HFFc6 (cell line): ENCODE results near the gene SAT1. TPM values are rescaled to one million over a fixed set of nuclear protein-coding genes. Genes with fewer than 3 reads are reported as not detected.

Experiments
- DNase-seq: peaks from one replicate; pipeline ENCODE4 v3.0.0-alpha.2; 2018
- H3K27ac Mint-ChIP-seq: 2 replicates; pipeline ENCODE4 v1.8.0; 2020; ENCODE audit warnings: mild to moderate bottlenecking, mixed read lengths
- H3K27me3 Mint-ChIP-seq: 2 replicates; pipeline ENCODE4 v1.8.0; 2021; ENCODE audit warnings: mild to moderate bottlenecking, moderate library complexity, mixed read lengths; ENCODE audit not compliant: insufficient read depth
- H3K36me3 Mint-ChIP-seq: 2 replicates; pipeline ENCODE4 v1.8.0; 2021; ENCODE audit warnings: low read depth, mixed read lengths
- H3K4me1 Mint-ChIP-seq: 2 replicates; pipeline ENCODE4 v1.8.0; 2020; ENCODE audit warnings: low read depth, mixed read lengths
- H3K4me3 Mint-ChIP-seq: 2 replicates; pipeline ENCODE4 v1.8.0; 2020; ENCODE audit warnings: mild to moderate bottlenecking, moderate library complexity, mixed read lengths
- H3K9me3 Mint-ChIP-seq: 2 replicates; pipeline ENCODE4 v1.8.0; 2020; ENCODE audit warnings: mild to moderate bottlenecking, mixed read lengths
- total RNA-seq, 6 experiments: library from RNA; stranded (reverse); fragmentation: NEBNext Ultra II Directional; extraction: Animal tissue kit (Norgen Biotek cat#: 25700); gene quantifications; 2 replicates in 1 of 6; 3 replicates in 5 of 6; pipeline ENCODE4 v1.2.3, GENCODE V29; 2021
- TF ChIP-seq, protein P1 (sequence below): fragments of 200-600 bp; sonication (generic); IDR thresholded peaks from 2 replicates; pipeline ENCODE4 v1.5.0; 2021; ENCODE audit warnings: antibody characterized with exemption, mild to moderate bottlenecking

The SAT1 gene
- total RNA-seq, 6 experiments from 2014 or later, result 65.4 to 79.0 (median 75.3) TPM

DNA sequence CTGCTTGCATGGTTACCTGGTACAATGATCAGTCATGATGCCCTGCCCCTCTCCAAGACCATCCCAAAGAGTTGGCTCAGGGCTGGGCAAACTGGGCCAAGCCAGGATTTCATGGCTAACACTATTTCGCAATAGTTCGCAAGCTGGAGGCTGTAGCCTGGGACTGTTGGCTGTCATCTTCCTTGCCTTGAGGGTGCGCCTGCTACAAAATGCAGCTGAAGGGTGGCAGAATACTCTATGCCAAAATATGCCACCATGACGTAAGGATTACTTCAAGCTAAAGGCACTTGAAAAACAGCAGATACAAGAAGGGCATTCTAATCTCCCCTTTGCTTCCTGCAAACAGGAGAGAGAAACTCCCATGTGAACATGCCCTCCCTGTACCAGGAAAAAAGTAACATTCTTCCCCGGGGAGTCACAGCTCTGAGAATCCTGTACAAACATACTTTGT lies 21.0 kb downstream of the SAT1 start:
- DNase-seq, result peak; percentile 45
- H3K9me3 Mint-ChIP-seq, result no peaks in the 10 kb centered on the region
- no peaks in the 10 kb centered on the region for H3K36me3 Mint-ChIP-seq
- H3K27me3 Mint-ChIP-seq, result 0 out of 2 replicates have a peak, but pooled peaks cover 1% of the 10 kb centered on the region
- peak overlapping the region; percentile 88 for H3K27ac Mint-ChIP-seq
- peak overlapping the region; percentile 57; the same call in 1 of the 2 replicates for H3K4me3 Mint-ChIP-seq
- TF ChIP-seq, protein P1, sequence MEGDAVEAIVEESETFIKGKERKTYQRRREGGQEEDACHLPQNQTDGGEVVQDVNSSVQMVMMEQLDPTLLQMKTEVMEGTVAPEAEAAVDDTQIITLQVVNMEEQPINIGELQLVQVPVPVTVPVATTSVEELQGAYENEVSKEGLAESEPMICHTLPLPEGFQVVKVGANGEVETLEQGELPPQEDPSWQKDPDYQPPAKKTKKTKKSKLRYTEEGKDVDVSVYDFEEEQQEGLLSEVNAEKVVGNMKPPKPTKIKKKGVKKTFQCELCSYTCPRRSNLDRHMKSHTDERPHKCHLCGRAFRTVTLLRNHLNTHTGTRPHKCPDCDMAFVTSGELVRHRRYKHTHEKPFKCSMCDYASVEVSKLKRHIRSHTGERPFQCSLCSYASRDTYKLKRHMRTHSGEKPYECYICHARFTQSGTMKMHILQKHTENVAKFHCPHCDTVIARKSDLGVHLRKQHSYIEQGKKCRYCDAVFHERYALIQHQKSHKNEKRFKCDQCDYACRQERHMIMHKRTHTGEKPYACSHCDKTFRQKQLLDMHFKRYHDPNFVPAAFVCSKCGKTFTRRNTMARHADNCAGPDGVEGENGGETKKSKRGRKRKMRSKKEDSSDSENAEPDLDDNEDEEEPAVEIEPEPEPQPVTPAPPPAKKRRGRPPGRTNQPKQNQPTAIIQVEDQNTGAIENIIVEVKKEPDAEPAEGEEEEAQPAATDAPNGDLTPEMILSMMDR, result no peak
- H3K4me1 Mint-ChIP-seq, result peaks cover 31% of the 10 kb centered on the region

DNA sequence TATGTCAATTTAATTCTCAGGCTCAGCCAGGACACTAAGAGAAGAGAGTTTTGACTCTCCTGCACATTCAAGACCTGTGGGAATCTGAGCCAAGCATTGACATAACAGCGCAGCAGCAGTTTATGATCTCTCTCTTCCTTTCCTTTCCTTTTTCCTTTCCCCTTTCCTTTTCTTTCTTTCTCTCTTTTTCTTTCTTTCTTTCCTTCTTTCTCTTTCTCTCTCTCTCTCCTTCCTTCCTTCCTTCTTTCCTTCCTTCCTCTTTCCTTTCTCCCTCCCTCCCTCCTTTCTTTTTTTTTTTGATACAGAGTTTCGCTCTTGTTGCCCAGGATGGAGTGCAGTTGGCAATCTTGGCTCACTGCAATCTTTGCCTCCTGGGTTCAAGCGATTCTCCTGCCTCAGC lies 21.6 kb downstream of the SAT1 start:
- TF ChIP-seq, protein P1, result no peak
- Mint-ChIP-seq H3K27me3 (0 out of 2 replicates have a peak, but pooled peaks cover 1% of the 10 kb centered on the region), H3K36me3 (no peaks in the 10 kb centered on the region), H3K4me3 (peak overlapping the region; percentile 57; the same call in 1 of the 2 replicates), H3K27ac (peak overlapping the region; percentile 88), H3K9me3 (no peaks in the 10 kb centered on the region), H3K4me1 (peaks cover 28% of the 10 kb centered on the region)
- no peak for DNase-seq

DNA sequence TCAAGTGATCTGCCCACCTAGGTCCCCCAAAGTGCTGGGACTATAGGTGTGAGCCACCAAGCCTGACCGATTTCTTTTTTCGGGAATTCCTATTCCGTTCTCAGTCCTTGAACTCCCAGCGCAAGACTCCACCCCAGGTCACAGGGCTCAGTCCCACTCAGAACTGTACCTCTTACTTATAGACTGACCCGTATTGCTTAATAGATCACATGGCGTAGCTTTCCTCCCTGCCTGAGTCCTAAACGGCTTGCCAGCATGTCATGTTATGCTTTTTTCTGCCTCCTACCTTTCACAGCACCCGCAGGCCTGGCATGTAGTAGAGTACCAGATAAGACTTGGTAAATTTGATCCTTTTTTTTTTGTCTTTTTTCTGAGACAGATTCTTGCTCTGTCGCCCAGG lies 22.4 kb downstream of the SAT1 start:
- no peak overlapping the region for H3K27ac Mint-ChIP-seq
- TF ChIP-seq, protein P1, result no peak
- 0 out of 2 replicates have a peak, but pooled peaks cover 1% of the 10 kb centered on the region for H3K27me3 Mint-ChIP-seq
- no peak overlapping the region for H3K4me3 Mint-ChIP-seq
- H3K36me3 Mint-ChIP-seq, result no peaks in the 10 kb centered on the region
- no peak for DNase-seq
- no peaks in the 10 kb centered on the region for H3K9me3 Mint-ChIP-seq
- H3K4me1 Mint-ChIP-seq, result peaks cover 27% of the 10 kb centered on the region

DNA sequence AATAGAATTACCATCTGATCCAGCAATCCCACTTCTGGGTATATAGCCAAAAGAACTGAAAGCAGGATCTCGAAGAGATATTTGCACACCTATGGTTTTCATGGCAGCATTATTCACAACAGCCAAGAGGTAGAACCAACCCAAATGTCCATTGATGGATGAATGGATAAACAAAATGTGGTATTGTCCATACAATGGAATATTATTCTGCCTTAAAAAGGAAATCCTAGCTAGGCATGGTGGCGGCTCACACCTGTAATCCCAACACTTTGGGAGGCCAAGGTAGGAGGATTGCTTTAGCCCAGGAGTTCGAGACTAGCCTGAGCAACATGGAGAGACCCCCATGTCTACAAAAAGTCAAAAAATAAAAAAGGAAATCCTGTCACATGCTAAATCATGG lies 27.3 kb downstream of the SAT1 start:
- TF ChIP-seq, protein P1, result no peak
- Mint-ChIP-seq H3K27me3 (peaks cover 1% of the 10 kb centered on the region; the same call in 1 of the 2 replicates), H3K4me1 (peaks cover 10% of the 10 kb centered on the region), H3K9me3 (no peaks in the 10 kb centered on the region), H3K27ac (no peak overlapping the region), H3K36me3 (no peaks in the 10 kb centered on the region), H3K4me3 (no peak overlapping the region)
- DNase-seq, result no peak

DNA sequence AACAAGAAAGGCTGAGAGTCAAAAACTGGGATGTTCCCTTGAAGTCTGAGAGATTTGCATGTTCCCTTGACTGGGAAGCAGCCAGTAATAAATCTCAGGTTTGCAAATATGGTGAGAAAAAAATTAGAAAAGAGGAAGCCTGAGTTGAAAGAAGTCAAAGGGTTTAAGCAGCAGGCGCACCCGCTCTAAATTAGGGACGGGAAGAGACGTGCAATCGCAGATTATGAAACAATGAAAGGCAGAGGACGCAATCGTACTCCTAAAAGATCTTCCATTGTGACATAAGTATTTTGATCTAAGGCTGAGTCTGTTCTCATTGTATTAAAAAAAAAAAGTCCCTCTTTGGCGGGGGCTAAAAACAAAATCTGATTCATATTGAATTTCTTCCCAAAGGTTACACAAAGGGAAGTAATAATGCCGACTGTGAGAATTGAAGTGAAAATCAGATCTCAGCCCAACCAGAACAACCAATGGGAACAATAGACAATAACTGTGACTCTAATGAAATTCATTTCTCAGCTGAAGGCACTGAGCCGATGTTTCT lies 28.2 kb downstream of the SAT1 start:
- TF ChIP-seq, protein P1, result no peak
- Mint-ChIP-seq H3K27me3 (peaks cover 1% of the 10 kb centered on the region; the same call in 1 of the 2 replicates), H3K27ac (no peak overlapping the region)

More for the DNA sequence above, 28.2 kb downstream of the SAT1 start:
- Mint-ChIP-seq H3K4me3 (no peak overlapping the region), H3K4me1 (peaks cover 10% of the 10 kb centered on the region), H3K36me3 (no peaks in the 10 kb centered on the region), H3K9me3 (no peaks in the 10 kb centered on the region)
- DNase-seq, result no peak
